GM18951 (cell line): Measurements from ENCODE around the gene KRT82.

ENCODE experiments used
- POLR2A ChIP-seq: IDR thresholded peaks from 4 replicates; pipeline ENCODE4 v1.6.1; 2011; ENCODE audit warnings: mild to moderate bottlenecking; ENCODE audit not compliant: insufficient read length, insufficient read depth; ENCODE audit errors: extremely low read depth
- in situ Hi-C: fragments of 300-500 bp; cut with MboI; formaldehyde crosslinking; loops from one replicate; pipeline ENCODE4 v1.12.0; 2022; ENCODE audit warnings: low sequenced_read_pairs, mixed read lengths, inconsistent platforms; ENCODE audit not compliant: unreplicated experiment

KRT82 gene

DNA sequence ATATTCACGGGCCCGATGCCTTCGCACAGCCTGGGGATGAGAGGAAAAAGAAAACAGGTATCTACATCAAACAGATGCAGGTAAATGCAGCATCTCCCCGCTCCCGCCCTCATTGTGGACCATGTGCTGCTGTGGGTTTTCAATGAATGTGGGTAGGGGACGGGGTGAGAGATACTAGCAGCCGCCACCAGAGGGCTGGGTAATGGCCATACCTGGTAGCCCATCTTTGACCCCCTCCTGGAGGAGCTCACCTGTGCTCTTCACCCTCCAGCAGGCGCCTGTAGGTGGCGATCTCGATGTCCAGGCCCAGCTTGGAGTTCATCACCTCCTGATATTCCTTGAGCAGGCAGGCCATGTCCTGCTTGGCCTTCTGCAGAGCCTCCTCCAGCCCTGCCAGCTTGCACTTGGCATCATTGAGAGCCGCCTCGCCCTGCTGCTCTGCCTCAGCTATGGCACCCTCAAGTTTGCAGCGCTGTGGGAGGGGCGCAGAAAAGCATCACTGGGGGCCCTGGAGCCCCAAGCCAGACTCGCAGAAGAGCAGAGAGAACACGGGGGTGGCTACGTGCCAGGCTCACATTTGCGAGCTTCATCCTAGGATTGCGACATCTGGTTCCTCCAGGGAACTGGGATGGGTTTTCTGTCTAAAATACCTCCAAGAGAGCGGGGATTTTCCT is 10.2 kb downstream of the KRT82 start:
- TF ChIP-seq POLR2A: no peak
- in situ Hi-C loops: no loop called here

DNA sequence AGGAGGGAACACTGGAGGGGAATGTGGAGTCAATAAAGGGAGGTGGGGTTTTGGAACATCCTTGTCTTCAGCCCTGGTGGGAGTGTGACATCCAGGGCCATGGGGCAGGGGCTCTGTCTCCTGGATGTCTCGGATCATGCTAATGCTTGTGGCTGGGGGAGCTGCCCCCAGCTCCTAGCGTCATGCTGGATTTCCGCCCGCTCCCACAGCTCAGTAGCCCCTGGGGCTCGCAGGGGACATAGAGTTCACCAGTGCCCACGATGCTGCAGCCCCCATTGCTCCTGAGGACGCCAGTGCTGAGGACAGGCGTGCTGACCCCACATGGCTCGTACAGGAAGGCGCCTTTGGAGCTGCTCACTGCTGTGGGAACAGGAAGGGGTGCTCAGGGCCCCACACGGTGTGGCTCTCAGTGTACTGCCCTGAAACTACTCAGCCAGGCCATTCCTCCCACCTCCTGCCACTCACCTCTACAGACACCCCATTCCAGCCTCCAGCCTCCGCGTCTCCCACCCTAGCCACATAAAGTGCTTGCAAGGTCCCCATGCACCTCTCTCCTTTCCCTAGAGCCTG is 11.2 kb downstream of the KRT82 start:
- in situ Hi-C loops: no loop called here

DNA sequence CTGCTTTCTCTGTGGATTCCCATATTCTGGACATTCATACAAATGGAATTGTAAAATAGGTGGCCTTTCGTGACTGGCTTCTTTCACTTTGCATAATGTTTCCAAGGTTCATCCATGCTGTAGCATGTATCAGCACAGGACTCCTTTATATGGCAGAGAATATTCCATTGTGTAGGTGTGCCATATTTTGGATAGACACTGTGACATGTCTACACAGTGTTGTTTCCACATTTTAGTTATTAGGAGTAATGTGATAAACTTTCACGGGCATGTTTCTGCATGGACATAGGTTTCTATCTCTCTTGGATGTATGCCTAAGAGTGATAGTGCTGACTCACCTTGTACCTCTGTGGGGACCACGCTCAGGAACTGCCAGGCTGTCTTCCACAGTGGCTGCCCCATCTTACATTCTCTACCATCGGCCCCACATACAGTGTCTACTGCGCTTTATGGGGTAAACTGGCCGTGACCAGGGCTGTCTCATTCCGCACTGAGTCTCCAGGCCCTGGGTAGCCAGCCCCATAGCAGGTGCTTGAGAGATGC is 13.6 kb downstream of the KRT82 start:
- TF ChIP-seq POLR2A: no peak
- in situ Hi-C loops: no loop called here

More for the DNA sequence above, 11.2 kb downstream of the KRT82 start:
- TF ChIP-seq POLR2A: no peak

- in situ Hi-C loops: no loop called here
- no peak for TF ChIP-seq POLR2A
These were observed 14.5 kb downstream of the KRT82 start for GRCh38 chr12:52391618-52392002.

DNA sequence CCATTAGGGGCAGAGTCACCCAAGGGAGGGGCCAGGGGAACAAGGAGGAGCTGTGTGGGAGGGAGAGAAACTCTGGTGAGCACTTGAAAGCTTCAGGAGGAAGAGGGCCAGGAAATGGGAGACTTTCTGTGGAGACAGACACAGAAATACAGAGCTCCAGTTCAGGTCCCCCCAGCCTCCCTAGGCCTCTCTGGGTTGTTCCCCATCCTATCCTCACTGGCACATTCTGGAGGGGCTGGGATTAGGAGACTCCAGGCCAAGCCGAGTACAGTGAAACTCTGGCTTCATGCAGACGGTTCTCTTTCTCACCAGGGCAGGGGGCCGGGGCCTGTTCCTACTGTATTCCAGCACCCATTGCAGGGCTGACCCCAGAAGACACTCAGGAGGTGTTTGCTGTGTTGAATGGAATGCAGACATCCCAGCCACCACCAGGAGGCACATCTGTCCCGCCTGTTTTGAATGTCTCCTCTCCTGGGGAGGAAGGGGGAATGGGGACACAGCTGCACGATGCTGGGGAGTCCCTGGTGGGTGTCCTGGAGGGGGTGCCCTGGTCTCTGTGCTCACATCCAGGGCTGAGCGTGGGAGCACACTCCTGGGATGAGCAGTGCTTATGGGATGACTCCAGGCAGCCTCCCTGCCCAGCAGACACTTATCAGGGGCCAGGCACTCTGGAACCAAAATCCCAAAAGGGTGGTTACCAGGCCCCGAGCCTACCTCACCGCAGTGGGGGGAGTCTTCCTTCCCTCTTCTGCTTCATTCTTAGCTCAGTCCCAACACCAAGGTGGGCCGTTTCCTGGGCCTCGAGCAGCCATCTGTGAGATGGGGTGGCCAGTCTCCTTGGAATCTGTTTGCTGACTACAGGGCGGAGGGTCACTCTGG is 15.2 kb downstream of the KRT82 start:
- in situ Hi-C loops: no loop called here
- no peak for TF ChIP-seq POLR2A

GRCh38 chr12:52389313-52390207 is 16.6 kb downstream of the KRT82 start:
- TF ChIP-seq POLR2A: no peak
- in situ Hi-C loops: no loop called here

- in situ Hi-C loops: no loop called here
- no peak for TF ChIP-seq POLR2A
These were observed 18.3 kb downstream of the KRT82 start for GRCh38 chr12:52387859-52388258.

DNA sequence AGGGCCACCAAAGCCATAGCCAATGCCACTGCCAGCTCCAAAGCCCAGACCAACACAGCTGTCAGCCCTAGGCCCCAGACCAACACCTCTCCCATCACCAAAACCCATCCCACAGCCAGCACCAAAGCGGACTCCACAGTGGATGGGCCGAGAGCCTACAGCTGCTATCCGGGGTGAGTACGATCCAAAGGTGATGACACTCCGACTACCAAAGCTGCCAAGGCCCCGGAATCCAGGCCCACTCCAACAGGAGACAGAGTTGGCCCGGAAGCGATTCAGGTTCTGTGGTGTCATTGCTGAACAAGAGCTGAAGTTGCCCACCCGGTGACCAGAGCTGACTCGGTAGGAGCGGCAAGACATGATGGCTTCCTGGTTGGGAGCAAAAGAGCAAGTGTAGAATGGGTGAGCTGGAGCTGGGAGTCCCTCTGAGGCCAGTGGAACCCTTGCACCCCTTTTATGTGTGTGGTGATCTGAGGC is 20.9 kb downstream of the KRT82 start, which contains the start of gene KRT84:
KRT84 (minus strand) TSS at position 427 of the 477 bp plus-strand sequence; CDS start at position 360, 67 bp downstream.
- no peak for TF ChIP-seq POLR2A
- in situ Hi-C loops: no loop called here

GRCh38 chr12:52383331-52383730 is 22.8 kb downstream of the KRT82 start:
- TF ChIP-seq POLR2A: no peak
- in situ Hi-C loops: no loop called here

DNA sequence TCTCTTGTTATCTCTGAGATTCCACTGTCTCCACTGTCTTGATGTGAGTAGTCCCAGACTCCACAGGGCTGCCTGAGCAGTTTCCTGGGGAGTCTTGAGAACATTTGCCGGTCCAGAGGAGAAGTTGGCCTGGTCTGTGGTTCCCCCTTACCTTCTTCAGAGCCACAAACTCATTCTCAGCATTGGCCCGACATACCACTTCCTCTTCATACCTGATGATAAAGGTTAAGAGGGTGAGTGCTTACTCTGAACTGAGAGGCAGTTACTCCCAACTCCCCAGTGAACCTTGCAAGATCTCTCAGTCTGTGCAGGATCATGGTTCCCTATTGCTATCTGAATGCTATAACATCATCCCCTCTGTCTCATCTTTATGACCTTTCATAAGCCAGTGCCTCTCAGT is 23.3 kb downstream of the KRT82 start:
- in situ Hi-C loops: no loop called here
- TF ChIP-seq POLR2A: no peak

DNA sequence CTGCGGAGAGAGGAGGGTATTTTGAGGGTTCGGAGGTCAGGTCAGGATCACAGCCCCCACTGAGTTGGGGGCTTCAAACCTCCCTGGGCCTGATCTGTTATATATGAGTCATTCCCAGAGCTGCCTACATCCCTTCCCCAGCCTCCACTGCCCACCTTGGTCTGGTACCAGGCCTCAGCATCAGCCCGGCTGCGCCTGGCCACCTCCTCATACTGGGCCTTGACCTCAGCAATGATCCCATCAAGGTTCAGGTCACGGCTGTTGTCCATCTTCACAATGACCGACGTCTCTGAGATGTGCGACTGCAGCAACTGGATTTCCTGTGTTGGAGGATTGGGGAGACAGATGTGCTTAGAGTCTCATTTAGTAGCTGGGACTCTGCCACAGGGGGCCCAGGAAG is 24.9 kb downstream of the KRT82 start:
- no peak for TF ChIP-seq POLR2A
- in situ Hi-C loops: no loop called here

DNA sequence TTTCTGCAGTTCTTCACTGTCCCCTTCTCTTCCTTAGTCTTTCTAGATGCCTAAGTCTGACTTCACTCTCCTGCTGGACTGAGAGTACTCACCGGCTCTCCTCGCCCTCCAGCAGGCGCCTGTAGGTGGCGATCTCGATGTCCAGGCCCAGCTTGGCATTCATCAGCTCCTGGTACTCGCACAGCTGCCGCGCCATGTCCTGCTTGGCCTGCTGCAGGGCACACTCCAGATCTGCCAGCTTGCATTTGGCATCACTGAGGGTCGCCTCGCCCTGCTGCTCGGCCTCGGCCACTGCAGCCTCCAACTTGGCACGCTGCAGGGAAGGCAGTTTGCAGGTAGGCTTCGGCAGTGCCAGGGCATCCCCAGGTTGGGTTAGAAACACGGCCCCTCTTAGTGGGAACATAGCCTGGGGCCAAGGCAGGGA is 25.9 kb downstream of the KRT82 start:
- TF ChIP-seq POLR2A: no peak
- in situ Hi-C loops: no loop called here
